IMR-90 (cell line): ENCODE data around the gene UBASH3A. TPM values are rescaled to one million over a fixed set of nuclear protein-coding genes. Genes with fewer than 3 reads are reported as not detected.

ENCODE experiments used
- ATAC-seq: fragments of 200-7000 bp; cut with Tn5 transposase; 2 replicates; pipeline ENCODE4 v1.9.1; 2020; ENCODE audit warnings: low read depth, mild to moderate bottlenecking, moderate library complexity
- BruUV-seq: library from RNA; stranded (reverse); fragments of 400-500 nt; replicated peaks from 2 replicates; lab custom pipeline; 2021; lab: Mats Ljungman, UMichigan
- CTCF ChIA-PET: fragments of 300-600 bp; formaldehyde crosslinking; extraction: SDS; loops from one replicate; lab custom pipeline; 2021; ENCODE audit warnings: antibody characterized with exemption; lab: Yijun Ruan, JAX
- POLR2A ChIA-PET: fragments of 300-600 bp; sonication (Branson Sonifier 250); formaldehyde crosslinking; loops from one replicate; lab custom pipeline; 2022; ENCODE audit warnings: antibody characterized with exemption; ENCODE audit not compliant: unreplicated experiment; lab: Charles Lee
- DNase-seq: peaks from one replicate; pipeline ENCODE4 v3.0.0; 2013
- H2AFZ ChIP-seq: replicated peaks from 2 replicates; pipeline ENCODE3; 2013; ENCODE audit warnings: low read length, mild to moderate bottlenecking; ENCODE audit not compliant: poor library complexity
- H2AK5ac ChIP-seq: 2 replicates; pipeline ENCODE4 v1.6.1; 2013; ENCODE audit warnings: low read depth, low read length, inconsistent platforms
- H2AK9ac ChIP-seq: replicated peaks from 2 replicates; pipeline ENCODE3; 2013; ENCODE audit warnings: mild to moderate bottlenecking, low read depth, low read length, moderate library complexity; ENCODE audit not compliant: poor library complexity
- H2BK120ac ChIP-seq: 2 replicates; pipeline ENCODE4 v1.6.1; 2013; ENCODE audit warnings: low read depth, low read length, inconsistent platforms
- H2BK15ac ChIP-seq: 3 replicates; pipeline ENCODE4 v1.6.1; 2013; ENCODE audit warnings: low read depth, low read length, inconsistent platforms
- H2BK20ac ChIP-seq: 2 replicates; pipeline ENCODE4 v1.6.1; 2013; ENCODE audit warnings: low read depth, mild to moderate bottlenecking, inconsistent platforms, low read length, moderate library complexity
- H2BK5ac ChIP-seq: 2 replicates; pipeline ENCODE4 v1.6.1; 2013; ENCODE audit warnings: mild to moderate bottlenecking, low read depth, low read length, inconsistent platforms; ENCODE audit not compliant: poor library complexity, severe bottlenecking
- H3K14ac ChIP-seq: replicated peaks from 2 replicates; pipeline ENCODE4 v1.6.1; 2013; ENCODE audit warnings: low read depth, low read length, inconsistent platforms
- H3K18ac ChIP-seq: 2 replicates; pipeline ENCODE4 v1.6.1; 2013; ENCODE audit warnings: low read depth, low read length, control low read depth
- H3K23ac ChIP-seq: 2 replicates; pipeline ENCODE4 v1.6.1; 2013; ENCODE audit warnings: low read depth, low read length, inconsistent platforms
- H3K27ac ChIP-seq: 2 replicates; pipeline ENCODE4 v1.5.1; 2013; ENCODE audit warnings: mild to moderate bottlenecking, control low read depth, low read length; ENCODE audit not compliant: insufficient read depth
- H3K27me3 ChIP-seq: 2 replicates; pipeline ENCODE4 v1.6.1; 2013; ENCODE audit warnings: low read length; ENCODE audit not compliant: control insufficient read depth, insufficient read depth
- H3K36me3 ChIP-seq: 2 replicates; pipeline ENCODE4 v1.6.1; 2013; ENCODE audit warnings: low read length, mixed read lengths; ENCODE audit not compliant: control insufficient read depth, insufficient read depth
- H3K4ac ChIP-seq: 2 replicates; pipeline ENCODE4 v1.6.1; 2013; ENCODE audit warnings: low read depth, low read length, inconsistent platforms
- H3K4me1 ChIP-seq: 2 replicates; pipeline ENCODE4 v1.6.1; 2013; ENCODE audit warnings: low read length, mixed read lengths; ENCODE audit not compliant: control insufficient read depth, insufficient read depth
- H3K4me2 ChIP-seq: 2 replicates; pipeline ENCODE4 v1.6.1; 2013; ENCODE audit warnings: low read depth, mild to moderate bottlenecking, control low read depth, low read length, moderate library complexity
- H3K4me3 ChIP-seq: 2 replicates; pipeline ENCODE4 v1.5.1; 2013; ENCODE audit warnings: low read depth, mild to moderate bottlenecking, control low read depth, low read length, moderate library complexity; ENCODE audit not compliant: insufficient read depth
- H3K56ac ChIP-seq: 2 replicates; pipeline ENCODE4 v1.6.1; 2013; ENCODE audit warnings: low read length, inconsistent platforms; ENCODE audit not compliant: insufficient read depth; ENCODE audit errors: extremely low read depth
- H3K79me1 ChIP-seq, 2 experiments: 2 replicates each; pipeline ENCODE4 v1.6.1; 2013; ENCODE audit warnings: low read length in 2 of 2, inconsistent platforms in 1 of 2, low read depth in 1 of 2
- H3K9ac ChIP-seq: 2 replicates; pipeline ENCODE4 v1.6.1; 2013; ENCODE audit warnings: low read depth, low read length, control low read depth
- H3K9me1 ChIP-seq: 2 replicates; pipeline ENCODE4 v1.6.1; 2013; ENCODE audit warnings: low read length, inconsistent platforms; ENCODE audit not compliant: insufficient read depth
- H3K9me3 ChIP-seq: 2 replicates; pipeline ENCODE4 v1.6.1; 2013; ENCODE audit warnings: low read length; ENCODE audit not compliant: control insufficient read depth, insufficient read depth
- H4K20me1 ChIP-seq: 2 replicates; pipeline ENCODE4 v1.6.1; 2013; ENCODE audit warnings: low read length, inconsistent platforms; ENCODE audit not compliant: insufficient read depth
- H4K5ac ChIP-seq: 2 replicates; pipeline ENCODE4 v1.6.1; 2013; ENCODE audit warnings: mild to moderate bottlenecking, low read depth, low read length, control low read depth
- H4K8ac ChIP-seq, 2 experiments: 2 replicates each; pipeline ENCODE4 v1.6.1; 2013; ENCODE audit warnings: low read depth in 2 of 2, low read length in 2 of 2, control low read depth in 1 of 2, inconsistent platforms in 1 of 2
- H4K91ac ChIP-seq: 2 replicates; pipeline ENCODE4 v1.6.1; 2013; ENCODE audit warnings: low read depth, low read length, inconsistent platforms; ENCODE audit not compliant: insufficient read depth
- BHLHE40 ChIP-seq: fragments of 150-350 bp; IDR thresholded peaks from 2 replicates; pipeline ENCODE4 v1.6.1; 2016; ENCODE audit warnings: mild to moderate bottlenecking, low read depth, low read length
- CHD1 ChIP-seq: IDR thresholded peaks from 2 replicates; pipeline ENCODE4 v1.6.1; 2012; ENCODE audit warnings: low read depth, low read length, improper control_type of control experiment
- FOS ChIP-seq: fragments of 150-350 bp; IDR thresholded peaks from 2 replicates; pipeline ENCODE4 v1.6.1; 2016; ENCODE audit warnings: low read depth, low read length
- MAFK ChIP-seq: IDR thresholded peaks from 2 replicates; pipeline ENCODE4 v1.6.1; 2012; ENCODE audit warnings: low read depth, low read length, improper control_type of control experiment
- MAZ ChIP-seq: IDR thresholded peaks from 2 replicates; pipeline ENCODE4 v1.6.1; 2012; ENCODE audit warnings: low read depth, mild to moderate bottlenecking, low read length, improper control_type of control experiment, moderate library complexity, borderline replicate concordance
- MXI1 ChIP-seq: IDR thresholded peaks from 2 replicates; pipeline ENCODE4 v1.6.1; 2012; ENCODE audit warnings: low read depth, mild to moderate bottlenecking, low read length, moderate library complexity, borderline replicate concordance
- NFE2L2 ChIP-seq: fragments of 150-350 bp; IDR thresholded peaks from 2 replicates; pipeline ENCODE4 v1.6.1; 2016; ENCODE audit warnings: low read depth, mild to moderate bottlenecking, low read length
- POLR2A ChIP-seq: IDR thresholded peaks from 2 replicates; pipeline ENCODE4 v1.6.1; 2012; ENCODE audit warnings: mild to moderate bottlenecking, low read depth, low read length
- RAD21 ChIP-seq: IDR thresholded peaks from 2 replicates; pipeline ENCODE4 v1.6.1; 2012; ENCODE audit warnings: low read length, improper control_type of control experiment
- RFX5 ChIP-seq: IDR thresholded peaks from 2 replicates; pipeline ENCODE4 v1.8.0; 2012; ENCODE audit warnings: low read depth, mild to moderate bottlenecking, low read length, moderate library complexity
- SMC3 ChIP-seq: fragments of 150-350 bp; IDR thresholded peaks from 2 replicates; pipeline ENCODE4 v1.6.1; 2016; ENCODE audit warnings: low read depth, mild to moderate bottlenecking, antibody characterized with exemption, low read length, moderate library complexity
- WGBS, 2 experiments: methylation state at CpG; one replicate each; pipeline versions ENCODE4 v1.1.5 to v1.1.7; 2013; ENCODE audit warnings: missing lambda C conversion rate in 2 of 2; ENCODE audit not compliant: insufficient read length in 1 of 2; ENCODE audit errors: extremely low coverage in 2 of 2; 5-methylcytosine and 5-hydroxymethylcytosine counted together
- dilution Hi-C: fragments of 300-500 bp; cut with HindIII; formaldehyde crosslinking; loops from one replicate; pipeline ENCODE4 v1.14.3; 2018; ENCODE audit warnings: low sequenced_read_pairs; ENCODE audit not compliant: unreplicated experiment
- in situ Hi-C: fragments of 300-500 bp; cut with MboI; formaldehyde crosslinking; loops from 3 replicates; pipeline ENCODE4 v1.14.3; 2019; ENCODE audit warnings: low sequenced_read_pairs, inconsistent platforms, mixed read lengths
- intact Hi-C: fragments of 100-400 bp; cut with micrococcal nuclease; formaldehyde crosslinking; loops from 2 replicates; pipeline ENCODE4 v1.10.0; 2022
- polyA plus RNA-seq, 3 experiments: library from polyadenylated mRNA; depleted of rRNA; stranded (reverse); fragments of >200 nt; gene quantifications; 2 replicates each; pipeline ENCODE4 v1.2.3, GENCODE V29; 2012; ENCODE audit warnings: low replicate concordance in 1 of 3
- total RNA-seq: library from RNA; depleted of rRNA; stranded (reverse); fragments of >200 nt; gene quantifications from 2 replicates; pipeline ENCODE4 v1.2.3, GENCODE V29; 2012
- TF ChIP-seq, protein P1 (sequence below): fragments of 150-350 bp; IDR thresholded peaks from 2 replicates; pipeline ENCODE4 v1.6.1; 2017; ENCODE audit warnings: mild to moderate bottlenecking, antibody characterized with exemption, low read length, low read depth
- TF ChIP-seq, protein P2 (sequence below): fragments of 150-350 bp; IDR thresholded peaks from 2 replicates; pipeline ENCODE4 v1.6.1; 2016; ENCODE audit warnings: low read depth, mild to moderate bottlenecking, low read length, moderate library complexity, borderline replicate concordance

Gene UBASH3A
- total and polyA plus RNA-seq, 2 of the 4 experiments (the other 2 are of a cell fraction) = not detected

DNA sequence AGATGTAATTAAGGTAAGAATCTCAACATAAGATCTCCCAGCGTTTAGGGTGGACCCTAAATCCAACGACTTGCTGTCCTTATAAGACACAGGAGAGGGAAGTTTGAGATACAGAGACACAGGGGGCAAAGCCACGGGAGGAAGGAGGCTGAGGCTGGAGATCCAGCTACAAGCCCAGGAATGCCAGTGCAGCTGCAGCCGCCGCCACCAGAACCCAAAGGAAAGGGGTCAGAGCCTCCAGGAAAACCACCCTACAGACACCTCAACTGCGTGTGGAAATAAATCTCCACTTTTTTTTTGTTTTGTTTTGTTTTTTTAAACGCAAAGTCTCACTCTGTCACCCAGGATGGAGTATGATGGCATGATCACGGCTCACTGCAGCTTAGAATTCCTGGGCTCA is 25.3 kb upstream of the UBASH3A start:
- no peaks in the 10 kb centered on the region for H3K36me3 ChIP-seq
- H2AK9ac ChIP-seq = no peak overlapping the region
- CTCF ChIA-PET = no interaction called here
- H3K4me1 ChIP-seq = no peaks in the 10 kb centered on the region
- H3K4me2 ChIP-seq = no peak overlapping the region
- H3K79me1 ChIP-seq = no peaks in the 10 kb centered on the region
- POLR2A ChIA-PET = no interaction called here
- no peak overlapping the region for H2BK5ac ChIP-seq
- H3K4ac ChIP-seq = no peak overlapping the region
- H3K9me1 ChIP-seq = no peaks in the 10 kb centered on the region
- H2BK15ac ChIP-seq = no peak overlapping the region
- H3K27ac ChIP-seq = no peak overlapping the region
- no peak overlapping the region for H3K23ac ChIP-seq
- no peak overlapping the region for H3K56ac ChIP-seq
- no peak overlapping the region for H2AK5ac ChIP-seq
- no peak overlapping the region for H3K18ac ChIP-seq
- H3K27me3 ChIP-seq = peaks cover 27% of the 10 kb centered on the region; the same call in 1 of the 2 replicates
- H2BK120ac ChIP-seq = no peak overlapping the region
- no peak overlapping the region for H3K14ac ChIP-seq
- intact Hi-C loops (no loop called here), in situ Hi-C loops (no loop called here), dilution Hi-C loops (no loop called here)
- peaks cover 3% of the 10 kb centered on the region; the same call in 1 of the 2 replicates for H3K9me3 ChIP-seq
- no peak for ATAC-seq
- TF ChIP-seq BHLHE40 = no peak
- TF ChIP-seq, protein P1, sequence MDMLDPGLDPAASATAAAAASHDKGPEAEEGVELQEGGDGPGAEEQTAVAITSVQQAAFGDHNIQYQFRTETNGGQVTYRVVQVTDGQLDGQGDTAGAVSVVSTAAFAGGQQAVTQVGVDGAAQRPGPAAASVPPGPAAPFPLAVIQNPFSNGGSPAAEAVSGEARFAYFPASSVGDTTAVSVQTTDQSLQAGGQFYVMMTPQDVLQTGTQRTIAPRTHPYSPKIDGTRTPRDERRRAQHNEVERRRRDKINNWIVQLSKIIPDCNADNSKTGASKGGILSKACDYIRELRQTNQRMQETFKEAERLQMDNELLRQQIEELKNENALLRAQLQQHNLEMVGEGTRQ = no peak
- no peak for TF ChIP-seq MAZ
- no peak for TF ChIP-seq RFX5
- no peak for TF ChIP-seq FOS
- no peak for TF ChIP-seq SMC3
- no peak for TF ChIP-seq RAD21
- no peak for TF ChIP-seq POLR2A
- TF ChIP-seq NFE2L2 = no peak
- no peak for TF ChIP-seq MXI1
- TF ChIP-seq, protein P2, sequence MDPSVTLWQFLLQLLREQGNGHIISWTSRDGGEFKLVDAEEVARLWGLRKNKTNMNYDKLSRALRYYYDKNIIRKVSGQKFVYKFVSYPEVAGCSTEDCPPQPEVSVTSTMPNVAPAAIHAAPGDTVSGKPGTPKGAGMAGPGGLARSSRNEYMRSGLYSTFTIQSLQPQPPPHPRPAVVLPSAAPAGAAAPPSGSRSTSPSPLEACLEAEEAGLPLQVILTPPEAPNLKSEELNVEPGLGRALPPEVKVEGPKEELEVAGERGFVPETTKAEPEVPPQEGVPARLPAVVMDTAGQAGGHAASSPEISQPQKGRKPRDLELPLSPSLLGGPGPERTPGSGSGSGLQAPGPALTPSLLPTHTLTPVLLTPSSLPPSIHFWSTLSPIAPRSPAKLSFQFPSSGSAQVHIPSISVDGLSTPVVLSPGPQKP = no peak
- no peak for TF ChIP-seq MAFK
- TF ChIP-seq CHD1 = no peak
- H2AFZ ChIP-seq = no peak overlapping the region
- no TSS peak for BruUV-seq
- no peak for DNase-seq
- H4K8ac ChIP-seq = no peak overlapping the region
- WGBS, 2 experiments = no CpG with 5 or more reads among the region's 8 CpGs
- H2BK20ac ChIP-seq = no peak overlapping the region
- H3K4me3 ChIP-seq = no peak overlapping the region
- H4K91ac ChIP-seq = no peak overlapping the region
- H3K9ac ChIP-seq = no peak overlapping the region
- H4K5ac ChIP-seq = no peak overlapping the region
- no peaks in the 10 kb centered on the region for H4K20me1 ChIP-seq
